ENCODE results near the gene PGM2L1.
"Not testable (repeated sequence)": the region's sequence is repeated elsewhere in the genome, so short reads cannot be mapped to it uniquely, and the experiment has no call there.

Gene PGM2L1

GRCh38 chr11:74427384-74427886 lies 29.2 kb upstream of the PGM2L1 start:
- TF ChIP-seq CTCF (IDR thresholded peaks at IDR 0.05; ENCODE audit: low read depth, low read length) (no peak), POLR2A (IDR thresholded peaks at IDR 0.05; ENCODE audit: extremely low read depth, insufficient read length) (no peak), MAX (IDR thresholded peaks at IDR 0.05; ENCODE audit: low read depth, low read length) (no peak), MYC (IDR thresholded peaks at IDR 0.05; ENCODE audit: low read depth, low read length) (no peak)
- H3K4me3 ChIP-seq (ENCODE audit: low read depth, low read length), result no peak overlapping the region
- no peak for DNase-seq (ENCODE audit: low read depth)

DNA sequence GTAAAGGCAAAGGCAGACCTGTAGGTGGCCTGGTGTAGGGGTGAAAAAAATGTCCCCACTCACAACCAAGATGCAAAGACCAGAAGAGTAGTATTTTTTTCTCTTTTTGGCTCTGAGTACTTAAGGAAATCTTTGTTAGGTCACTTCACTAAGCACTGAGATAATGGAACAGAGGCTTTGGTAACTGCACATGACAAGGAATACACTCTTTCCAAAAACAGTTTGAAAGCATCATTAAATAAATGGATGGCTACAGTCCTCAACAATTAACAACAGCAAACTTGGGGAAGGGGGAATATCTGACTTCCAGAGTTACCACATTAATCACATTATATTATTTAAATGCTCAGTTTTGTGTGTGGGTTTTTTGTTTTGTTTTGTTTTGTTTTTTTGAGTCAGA lies 26.9 kb upstream of the PGM2L1 start:
- TF ChIP-seq MYC (IDR thresholded peaks at IDR 0.05; ENCODE audit: low read depth, low read length) (no peak), POLR2A (IDR thresholded peaks at IDR 0.05; ENCODE audit: extremely low read depth, insufficient read length) (no peak), MAX (IDR thresholded peaks at IDR 0.05; ENCODE audit: low read depth, low read length) (no peak), CTCF (IDR thresholded peaks at IDR 0.05; ENCODE audit: low read depth, low read length) (no peak)
- DNase-seq (ENCODE audit: low read depth), result no peak
- H3K4me3 ChIP-seq (ENCODE audit: low read depth, low read length), result no peak overlapping the region

DNA sequence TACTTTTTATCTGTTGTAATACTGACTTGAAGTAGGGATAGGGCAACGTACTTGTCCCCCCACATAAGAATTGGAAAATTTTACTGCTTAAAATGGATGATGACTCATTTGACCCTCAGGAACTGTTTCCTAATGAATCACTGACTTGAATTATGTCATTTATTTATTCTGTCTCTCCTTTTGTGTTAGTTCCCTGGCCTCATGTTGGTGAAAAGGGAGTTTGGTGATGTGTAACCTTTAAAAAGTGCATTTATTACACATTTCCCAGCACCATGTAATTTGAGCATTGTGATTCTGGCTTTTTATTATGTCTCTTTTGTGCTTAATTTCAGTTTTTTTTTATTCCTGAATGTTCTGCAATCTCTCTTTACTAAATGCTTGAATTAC lies 20.3 kb upstream of the PGM2L1 start:
- TF ChIP-seq POLR2A (IDR thresholded peaks at IDR 0.05; ENCODE audit: extremely low read depth, insufficient read length) (no peak), MAX (IDR thresholded peaks at IDR 0.05; ENCODE audit: low read depth, low read length) (no peak), CTCF (IDR thresholded peaks at IDR 0.05; ENCODE audit: low read depth, low read length) (no peak), MYC (IDR thresholded peaks at IDR 0.05; ENCODE audit: low read depth, low read length) (no peak)
- peak; percentile 35 for DNase-seq (ENCODE audit: low read depth)
- H3K4me3 ChIP-seq (ENCODE audit: low read depth, low read length), result no peak overlapping the region

- DNase-seq (ENCODE audit: low read depth), result no peak
- no peak for TF ChIP-seq CTCF (IDR thresholded peaks at IDR 0.05; ENCODE audit: low read depth, low read length)
- TF ChIP-seq MYC (IDR thresholded peaks at IDR 0.05; ENCODE audit: low read depth, low read length), result no peak
- no peak for TF ChIP-seq MAX (IDR thresholded peaks at IDR 0.05; ENCODE audit: low read depth, low read length)
- no peak for TF ChIP-seq POLR2A (IDR thresholded peaks at IDR 0.05; ENCODE audit: extremely low read depth, insufficient read length)
- H3K4me3 ChIP-seq (ENCODE audit: low read depth, low read length), result no peak overlapping the region
Observed at GRCh38 chr11:74417860-74418508, 19.8 kb upstream of the PGM2L1 start.

- no peak for DNase-seq (ENCODE audit: low read depth)
- no peak overlapping the region for H3K4me3 ChIP-seq (ENCODE audit: low read depth, low read length)
- TF ChIP-seq POLR2A (IDR thresholded peaks at IDR 0.05; ENCODE audit: extremely low read depth, insufficient read length), result no peak
- TF ChIP-seq MAX (IDR thresholded peaks at IDR 0.05; ENCODE audit: low read depth, low read length), result no peak
Observed at GRCh38 chr11:74417379-74417804, 19.2 kb upstream of the PGM2L1 start.

DNA sequence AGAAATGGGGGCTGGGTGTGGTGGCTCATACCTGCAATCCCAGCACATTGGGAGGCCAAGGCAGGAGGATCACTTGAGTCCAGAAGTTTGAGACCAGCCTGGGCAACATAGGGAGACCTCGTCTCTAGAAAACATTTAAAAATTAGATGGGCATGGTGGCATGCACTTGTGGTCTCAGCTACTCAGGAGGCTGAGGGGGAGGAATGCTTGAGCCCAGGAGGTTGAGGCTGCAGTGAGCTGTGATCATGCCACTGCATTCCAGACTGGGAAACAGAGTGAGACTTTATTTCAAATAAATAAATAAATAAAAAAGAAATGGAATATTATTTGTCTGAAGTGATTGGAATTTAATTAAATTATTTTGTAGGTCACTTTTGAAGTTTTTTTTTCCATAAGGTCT lies 18.7 kb upstream of the PGM2L1 start:
- not testable (repeated sequence) for H3K4me3 ChIP-seq (ENCODE audit: low read depth, low read length); DNase-seq (ENCODE audit: low read depth)

Data from NB4 (cell line).